ENCODE measurements around the gene APBB2.

- TF ChIP-seq POLR2A (IDR thresholded peaks at IDR 0.05) (no peak), CTCF (IDR thresholded peaks at IDR 0.05) (no peak)
Observed at GRCh38 chr4:40840255-40840984, 373.9 kb downstream of the APBB2 start.
